MM.1S (cell line): Measurements from ENCODE around the gene ARHGAP12.

Experiments used
- DNase-seq: peaks from one replicate; pipeline ENCODE4 v3.0.0-alpha.2; 2015
- H2AFZ ChIP-seq: fragments of 300-600 bp; sonication (generic); 2 replicates; pipeline ENCODE4 v1.6.0; 2016; ENCODE audit warnings: antibody characterized with exemption, low read length
- H3F3A ChIP-seq: fragments of 300-600 bp; sonication (generic); 2 replicates; pipeline ENCODE4 v1.6.1; 2016; ENCODE audit warnings: mild to moderate bottlenecking, antibody characterized with exemption, low read length, moderate library complexity, mixed read lengths; ENCODE audit not compliant: insufficient read depth
- H3K27ac ChIP-seq: fragments of 300-600 bp; sonication (generic); 2 replicates; pipeline ENCODE4 v1.5.1; 2016; ENCODE audit warnings: mild to moderate bottlenecking, low read length
- H3K27me3 ChIP-seq: fragments of 300-600 bp; sonication (generic); replicated peaks from 2 replicates; pipeline ENCODE4 v1.6.0; 2016; ENCODE audit warnings: low read length; ENCODE audit not compliant: insufficient read depth
- H3K36me3 ChIP-seq: fragments of 300-600 bp; sonication (generic); replicated peaks from 2 replicates; pipeline ENCODE4 v1.6.1; 2016; ENCODE audit warnings: mild to moderate bottlenecking, low read length, mixed read lengths; ENCODE audit not compliant: insufficient read depth
- H3K4me1 ChIP-seq: fragments of 300-600 bp; sonication (generic); 2 replicates; pipeline ENCODE4 v1.6.1; 2016; ENCODE audit warnings: low read length, mixed read lengths
- H3K4me2 ChIP-seq: fragments of 300-600 bp; sonication (generic); 2 replicates; pipeline ENCODE4 v1.6.0; 2016; ENCODE audit warnings: low read depth, low read length
- H3K4me3 ChIP-seq: fragments of 300-600 bp; sonication (generic); 2 replicates; pipeline ENCODE4 v1.5.1; 2016; ENCODE audit warnings: low read length, mixed read lengths
- H3K79me2 ChIP-seq: fragments of 300-600 bp; sonication (generic); 2 replicates; pipeline ENCODE4 v1.6.1; 2016; ENCODE audit warnings: mixed run types, low read length, mixed read lengths
- H3K9ac ChIP-seq: fragments of 300-600 bp; sonication (generic); 2 replicates; pipeline ENCODE4 v1.6.1; 2016; ENCODE audit warnings: low read length, mixed read lengths
- H3K9me2 ChIP-seq: fragments of 300-600 bp; sonication (generic); replicated peaks from 2 replicates; pipeline ENCODE4 v1.6.1; 2016; ENCODE audit warnings: mild to moderate bottlenecking, low read length, mixed read lengths; ENCODE audit not compliant: insufficient read depth
- H3K9me3 ChIP-seq: fragments of 300-600 bp; sonication (generic); replicated peaks from 2 replicates; pipeline ENCODE4 v1.6.1; 2016; ENCODE audit warnings: mild to moderate bottlenecking, low read length, mixed read lengths; ENCODE audit not compliant: insufficient read depth
- H4K20me1 ChIP-seq: fragments of 300-600 bp; sonication (generic); 2 replicates; pipeline ENCODE4 v1.6.1; 2016; ENCODE audit warnings: mild to moderate bottlenecking, low read length, moderate library complexity, mixed read lengths; ENCODE audit not compliant: insufficient read depth
- CTCF ChIP-seq: fragments of 300-600 bp; sonication (generic); IDR thresholded peaks from 2 replicates; pipeline ENCODE4 v1.5.1; 2016; ENCODE audit warnings: antibody characterized with exemption, low read length, mixed read lengths
- EZH2 ChIP-seq: fragments of 300-600 bp; sonication (generic); optimal IDR thresholded peaks from 2 replicates; pipeline ENCODE3; 2017; ENCODE audit warnings: low read depth, mild to moderate bottlenecking, antibody characterized with exemption, low read length, mixed read lengths
- EZH2phosphoT487 ChIP-seq: fragments of 300-600 bp; sonication (generic); IDR thresholded peaks from 2 replicates; pipeline ENCODE4 v1.6.1; 2018; ENCODE audit warnings: antibody characterized with exemption, low read length

The ARHGAP12 gene

GRCh38 chr10:31936086-31936485 is 7.5 kb upstream of the ARHGAP12 start:
- Histone ChIP-seq H3F3A (no peaks in the 10 kb centered on the region), H3K36me3 (no peaks in the 10 kb centered on the region), H3K9ac (no peak overlapping the region), H3K4me2 (no peak overlapping the region), H3K27ac (no peak overlapping the region), H3K4me1 (0 out of 2 replicates have a peak, but pooled peaks cover 1% of the 10 kb centered on the region), H4K20me1 (no peaks in the 10 kb centered on the region), H3K27me3 (no peaks in the 10 kb centered on the region), H3K9me3 (no peaks in the 10 kb centered on the region), H3K4me3 (no peak overlapping the region), H2AFZ (no peak overlapping the region), H3K9me2 (no peaks in the 10 kb centered on the region), H3K79me2 (no peaks in the 10 kb centered on the region)
- TF ChIP-seq EZH2phosphoT487: no peak
- TF ChIP-seq EZH2: no peak
- no peak for DNase-seq

DNA sequence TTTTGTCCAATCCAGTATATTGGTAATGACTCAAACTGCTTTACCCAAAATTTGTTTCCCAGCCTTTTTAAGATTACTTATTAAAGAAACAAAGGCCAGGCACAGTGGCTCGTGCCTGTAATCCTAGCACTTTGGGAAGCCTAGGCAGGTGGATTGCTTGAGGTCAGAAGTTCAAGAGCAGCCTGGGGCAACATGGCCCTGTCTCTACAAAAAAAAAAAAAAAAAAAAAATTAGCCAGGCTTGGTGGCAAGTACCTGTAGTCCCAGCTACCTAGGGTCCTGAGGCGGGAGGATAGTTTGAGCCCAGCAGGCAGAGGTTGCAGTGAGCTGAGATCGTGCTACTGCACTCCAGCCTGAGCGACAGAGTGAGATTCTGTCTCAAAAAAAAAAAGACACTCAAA is 7.0 kb upstream of the ARHGAP12 start:
- H3K4me1 ChIP-seq: 0 out of 2 replicates have a peak, but pooled peaks cover 4% of the 10 kb centered on the region
- no peaks in the 10 kb centered on the region for H3K9me2 ChIP-seq
- no peaks in the 10 kb centered on the region for H3K79me2 ChIP-seq
- H4K20me1 ChIP-seq: no peaks in the 10 kb centered on the region
- peaks cover 4% of the 10 kb centered on the region for H3F3A ChIP-seq
- H3K4me2 ChIP-seq: no peak overlapping the region
- no peaks in the 10 kb centered on the region for H3K36me3 ChIP-seq
- TF ChIP-seq CTCF (no peak), EZH2phosphoT487 (no peak), EZH2 (no peak)
- no peak overlapping the region for H3K9ac ChIP-seq
- DNase-seq: no peak
- no peak overlapping the region for H2AFZ ChIP-seq
- no peaks in the 10 kb centered on the region for H3K27me3 ChIP-seq
- no peaks in the 10 kb centered on the region for H3K9me3 ChIP-seq
- no peak overlapping the region for H3K4me3 ChIP-seq
- H3K27ac ChIP-seq: no peak overlapping the region

DNA sequence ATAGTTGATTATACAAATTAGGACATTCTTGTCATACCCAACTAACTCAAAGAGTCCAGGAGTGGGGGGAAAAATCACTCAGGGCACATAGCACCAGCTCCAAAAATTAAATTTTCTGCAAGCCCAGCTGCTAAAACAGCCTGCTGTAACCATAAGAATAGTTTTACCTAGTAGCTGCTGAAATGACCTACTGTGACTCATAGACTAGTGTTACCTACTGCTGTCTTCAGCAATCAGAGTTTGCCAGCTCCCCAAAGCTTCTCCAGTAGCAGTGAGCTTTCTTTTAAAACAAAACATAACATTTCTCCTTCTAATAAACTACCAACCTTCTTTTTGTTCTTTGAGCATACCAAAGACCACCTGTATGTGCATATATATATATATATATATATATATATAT is 4.2 kb upstream of the ARHGAP12 start:
- Histone ChIP-seq H3K4me2 (no peak overlapping the region), H3K9me3 (no peaks in the 10 kb centered on the region)

More for the DNA sequence above, 4.2 kb upstream of the ARHGAP12 start:
- Histone ChIP-seq H3K4me3 (no peak overlapping the region), H2AFZ (no peak overlapping the region), H4K20me1 (no peaks in the 10 kb centered on the region), H3K9me2 (no peaks in the 10 kb centered on the region), H3K27me3 (no peaks in the 10 kb centered on the region), H3K79me2 (peaks cover under 1% of the 10 kb centered on the region; the same call in 1 of the 2 replicates), H3K4me1 (0 out of 2 replicates have a peak, but pooled peaks cover 4% of the 10 kb centered on the region), H3K36me3 (no peaks in the 10 kb centered on the region), H3F3A (peaks cover 22% of the 10 kb centered on the region), H3K27ac (no peak overlapping the region), H3K9ac (no peak overlapping the region)
- no peak for DNase-seq
- no peak for TF ChIP-seq CTCF
- TF ChIP-seq EZH2phosphoT487: no peak
- no peak for TF ChIP-seq EZH2
